Ovary (tissue), 9 donors: Measurements from ENCODE around the gene NOTCH1. TPM values are rescaled to one million over a fixed set of nuclear protein-coding genes. Genes with fewer than 3 reads are reported as not detected.

Source experiments
- DNase-seq, 5 donors: peaks; one replicate each; pipeline ENCODE4 v3.0.0-alpha.2; 2019 to 2020
- H3K27ac ChIP-seq, 2 donors: fragments of 200-600 bp; one replicate each; pipeline versions ENCODE4 v1.5.1 to v1.8.0; 2019 to 2022
- H3K27me3 ChIP-seq: fragments of 200-600 bp; one replicate; pipeline ENCODE4 v1.8.0; 2022
- H3K36me3 ChIP-seq: fragments of 200-600 bp; sonication (generic); one replicate; pipeline ENCODE4 v1.5.1; 2019
- H3K4me1 ChIP-seq: one replicate; pipeline ENCODE4 v1.8.1; 2013; ENCODE audit warnings: mild to moderate bottlenecking, moderate library complexity; ENCODE audit not compliant: insufficient read depth
- H3K4me3 ChIP-seq: fragments of 200-600 bp; sonication (generic); one replicate; pipeline ENCODE4 v1.5.1; 2017
- H3K9me3 ChIP-seq, 2 donors: fragments of 200-600 bp in 1 of 2; sonication (generic) in 1 of 2; one replicate each; pipeline versions ENCODE4 v1.5.1 to v1.8.1; 2013 to 2019; ENCODE audit warnings: mild to moderate bottlenecking in 1 of 2, moderate library complexity in 1 of 2
- CTCF ChIP-seq, 3 donors: fragments of 450-650 bp in 2 of 3; fragments of 200-600 bp in 1 of 3; IDR thresholded peaks; one replicate each; pipeline versions ENCODE4 v1.5.1 to v1.8.0; 2016 to 2022; ENCODE audit warnings: antibody characterized with exemption in 3 of 3, mild to moderate bottlenecking in 1 of 3
- EP300 ChIP-seq: sonication (generic); formaldehyde crosslinking; IDR thresholded peaks from one replicate; pipeline ENCODE4 v1.6.1; 2017; ENCODE audit warnings: antibody characterized with exemption
- POLR2A ChIP-seq: fragments of 450-650 bp; IDR thresholded peaks from one replicate; pipeline ENCODE4 v1.6.1; 2017; ENCODE audit warnings: antibody characterized with exemption, mild to moderate bottlenecking, moderate library complexity
- WGBS, 3 donors: extraction: QIAGEN DNeasy Blood & Tissue Kit in 1 of 3; methylation state at CpG; one replicate each; pipeline versions ENCODE4 v1.1.5 to v1.1.7; 2013 to 2017; 5-methylcytosine and 5-hydroxymethylcytosine counted together
- intact Hi-C, 4 donors: fragments of 100-400 bp; cut with DNase I; formaldehyde crosslinking; loops; one replicate each; pipeline versions ENCODE4 v1.11.0 to v1.15.1; 2022 to 2023
- polyA plus RNA-seq, 2 donors: library from polyadenylated mRNA; stranded (reverse); fragments of 200-250 nt in 1 of 2; fragments of 350-450 nt in 1 of 2; fragmentation: Illumina TruSeq in 1 of 2; extraction: RNeasy Lipid Tissue Mini Kit (QIAGEN cat#74804) in 1 of 2; gene quantifications; one replicate each; pipeline ENCODE4 v1.2.3, GENCODE V29; 2013 to 2014
- total RNA-seq, 7 donors: library from RNA; depleted of rRNA in 2 of 7; stranded (reverse); fragments of >200 nt in 2 of 7; fragmentation: NEBNext Ultra II Directional in 3 of 7; extraction: Animal tissue kit (Norgen Biotek cat#: 25700) in 3 of 7; gene quantifications; one replicate each; pipeline versions ENCODE4 v1.1.0 to v1.2.4, GENCODE V29; 2016 to 2023
- donor health status: DM: no; HTN: no; CAD: no; lungs with moderate emphysema.
- donor health status: DM: no; HTN: no; CAD: no.
- donor health status: Bipolar disorder and iron deficiency.
- donor health status: DM: yes; HTN: yes; CAD: no.
- donor health status: DM: no; HTN: no; CAD: no.
- donor health status: DM: yes; HTN: yes; CAD: no.

Gene NOTCH1
- total and polyA plus RNA-seq, 9 donors: 2.5 to 30.9 (median 17.1) TPM

GRCh38 chr9:136590821-136591752 is 45.2 kb upstream of the NOTCH1 start:
- intact Hi-C loops: no loop called here
- TF ChIP-seq CTCF (IDR thresholded peaks at IDR 0.05) (no peak), EP300 (no peak)
- Histone ChIP-seq H3K27ac (no peak overlapping the region), H3K4me3 (no peak overlapping the region), H3K27me3 (no peaks in the 10 kb centered on the region), H3K36me3 (no peaks in the 10 kb centered on the region), H3K4me1 (peaks cover 17% of the 10 kb centered on the region), H3K9me3 (no peaks in the 10 kb centered on the region)
- DNase-seq: no peak
- 90 to 91% (median 91%) methylated on average over 25 to 26 of the region's 26 CpGs for WGBS, 3 donors

DNA sequence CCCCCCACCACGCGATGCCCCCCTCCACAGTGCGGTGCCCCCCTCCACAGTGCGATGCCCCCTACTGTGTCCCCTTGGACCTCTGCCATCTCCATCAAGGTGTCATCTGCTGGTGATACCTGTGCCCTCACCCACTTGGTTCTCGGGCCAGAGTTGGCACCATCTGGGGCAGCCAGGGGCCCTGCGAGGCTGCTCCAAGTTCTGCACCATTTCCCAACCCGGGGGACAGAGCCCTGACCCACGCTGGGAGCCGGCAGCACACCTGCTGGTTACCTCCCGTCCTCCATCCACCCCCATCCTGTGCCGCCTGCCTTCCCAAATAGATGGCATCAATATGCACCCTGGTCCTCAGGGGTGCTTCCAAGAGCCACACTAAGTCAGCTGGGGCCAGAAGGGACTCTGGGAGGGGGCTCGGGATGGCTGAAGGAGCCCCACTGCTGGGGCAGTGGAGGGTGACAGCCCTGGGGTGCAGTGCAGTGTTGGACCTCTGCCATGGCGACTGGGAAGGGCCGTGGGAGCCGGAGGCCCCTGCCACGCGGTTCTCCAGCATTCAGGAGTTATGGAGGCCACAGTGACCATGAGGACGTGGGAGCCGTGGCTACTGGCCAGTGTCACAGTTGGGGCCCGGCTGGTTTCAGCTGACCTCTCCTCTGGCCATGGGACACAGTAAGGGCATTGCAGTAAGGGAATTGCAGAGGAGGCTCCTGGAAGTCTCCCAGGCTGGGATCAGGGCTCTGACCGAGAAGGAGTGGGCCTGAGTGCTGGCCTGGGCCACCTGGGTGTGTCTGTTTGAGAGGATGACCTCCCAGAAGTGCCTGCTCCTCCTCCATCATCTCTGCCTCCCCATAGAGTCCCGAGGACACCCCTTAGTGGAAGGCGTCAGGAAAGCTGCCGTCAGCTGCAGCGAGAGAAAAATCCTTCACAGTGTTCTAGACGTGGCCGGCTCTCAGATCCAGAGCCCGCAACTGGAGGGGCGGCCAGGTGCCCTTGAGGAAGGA is 44.2 kb upstream of the NOTCH1 start:
- TF ChIP-seq POLR2A (no peak), CTCF (IDR thresholded peaks at IDR 0.05) (no peak), EP300 (no peak)
- Histone ChIP-seq H3K9me3 (no peaks in the 10 kb centered on the region), H3K27ac (no peak overlapping the region), H3K36me3 (no peaks in the 10 kb centered on the region), H3K4me3 (no peak overlapping the region), H3K4me1 (peaks cover 19% of the 10 kb centered on the region), H3K27me3 (no peaks in the 10 kb centered on the region)
- DNase-seq: no peak
- intact Hi-C loops: loop anchor here in 1 of 4 donors (10.0 kb wide), 1 partner anchor 1055 kb away; no protein-coding TSS in a partner anchor
- WGBS, 3 donors: 70 to 82% (median 70%) methylated on average over 28 to 29 of the region's 29 CpGs

DNA sequence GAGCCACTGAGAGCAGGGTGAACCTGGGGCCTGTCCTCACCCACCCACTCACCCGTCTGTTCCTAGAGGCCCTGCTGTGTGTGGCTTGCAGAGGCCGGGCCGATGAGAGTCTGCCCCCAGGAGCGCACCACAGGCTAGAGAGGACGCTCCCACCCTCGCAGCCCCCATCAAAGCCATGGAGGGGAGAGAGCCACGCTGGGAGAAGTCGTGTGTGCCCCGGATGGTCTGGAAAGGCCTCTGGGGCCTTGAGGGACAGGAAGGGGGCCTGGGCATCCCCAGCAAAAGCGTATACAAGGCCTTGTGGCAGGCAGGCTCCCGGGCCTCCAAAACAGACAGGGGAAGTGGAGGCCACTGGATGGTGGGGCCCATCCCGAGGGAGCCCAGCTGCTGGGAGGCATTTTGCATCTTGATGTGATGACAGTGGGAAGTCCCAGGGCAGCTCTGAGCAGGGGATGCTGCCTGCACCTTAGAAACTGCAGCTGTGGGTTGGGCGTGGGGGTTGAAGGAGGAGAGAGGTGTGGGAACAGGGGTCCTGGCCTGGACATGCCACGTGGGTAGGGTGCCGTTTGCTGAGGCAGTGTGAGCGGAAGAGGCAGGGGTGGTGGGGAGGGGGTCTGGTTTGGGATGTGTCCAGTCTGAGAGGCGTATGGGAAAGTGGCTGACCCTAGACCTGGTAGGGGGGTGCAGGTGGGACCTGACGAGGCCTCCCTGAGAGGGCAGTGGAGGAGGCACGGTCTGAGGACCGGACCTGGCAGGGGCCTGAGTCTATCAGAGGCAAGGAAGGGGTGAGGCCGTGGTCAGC is 43.0 kb upstream of the NOTCH1 start:
- H3K9me3 ChIP-seq: no peaks in the 10 kb centered on the region
- no peaks in the 10 kb centered on the region for H3K27me3 ChIP-seq
- no peak for TF ChIP-seq CTCF (IDR thresholded peaks at IDR 0.05)
- TF ChIP-seq EP300: no peak
- no peak for TF ChIP-seq POLR2A
- no peak overlapping the region for H3K27ac ChIP-seq
- WGBS, 3 donors: 62 to 77% (median 74%) methylated on average over 21 of the region's 21 CpGs
- intact Hi-C loops: loop anchor here in 1 of 4 donors (10.0 kb wide), 1 partner anchor 1054 kb away; no protein-coding TSS in a partner anchor
- no peak for DNase-seq
- no peak overlapping the region for H3K4me3 ChIP-seq
- peaks cover 24% of the 10 kb centered on the region for H3K4me1 ChIP-seq
- no peaks in the 10 kb centered on the region for H3K36me3 ChIP-seq
